Pancreas (tissue), 10 donors: ENCODE results near the gene EMC1. TPM values are rescaled to one million over a fixed set of nuclear protein-coding genes. Genes with fewer than 3 reads are reported as not detected.
"Not testable (repeated sequence)": the region's sequence is repeated elsewhere in the genome, so short reads cannot be mapped to it uniquely, and the experiment has no call there.

ENCODE experiments used
- ATAC-seq, 4 donors: fragments of 200-7000 bp; cut with Tn5 transposase; one replicate each; pipeline versions ENCODE4 v1.8.0 to v1.9.1; 2020; ENCODE audit warnings: mild to moderate bottlenecking in 4 of 4, moderate library complexity in 4 of 4
- DNase-seq, 6 donors: peaks; one replicate each; pipeline ENCODE4 v3.0.0-alpha.2; 2020
- FAIRE-seq: peaks from 2 replicates; lab custom pipeline; 2012; peaks lifted over from hg19 to GRCh38; lab: Jason Lieb, UNC
- H3K27ac ChIP-seq, 4 donors: fragments of 200-600 bp; sonication (generic); 1 replicate in 3 of 4; 2 replicates in 1 of 4; pipeline versions ENCODE4 v1.5.0 to v1.8.0; 2020
- H3K27me3 ChIP-seq, 4 donors: fragments of 200-600 bp; one replicate each; pipeline ENCODE4 v1.8.0; 2021
- H3K36me3 ChIP-seq, 3 donors: fragments of 200-600 bp; sonication (generic) in 1 of 3; one replicate each; pipeline versions ENCODE4 v1.5.0 to v1.8.0; 2020 to 2021
- H3K4me1 ChIP-seq, 3 donors: fragments of 200-600 bp; one replicate each; pipeline ENCODE4 v1.8.0; 2021
- H3K4me3 ChIP-seq, 4 donors: fragments of 200-600 bp; sonication (generic) in 2 of 4; one replicate each; pipeline versions ENCODE4 v1.5.0 to v1.8.0; 2020 to 2021
- H3K9me3 ChIP-seq, 4 donors: fragments of 200-600 bp; one replicate each; pipeline ENCODE4 v1.8.0; 2021
- WGBS, 2 donors: extraction: QIAGEN DNeasy Blood & Tissue Kit; methylation state at CpG; one replicate each; pipeline ENCODE4 v1.1.7; 2013; 5-methylcytosine and 5-hydroxymethylcytosine counted together
- intact Hi-C, 3 donors: fragments of 100-400 bp; cut with DNase I; formaldehyde crosslinking; loops; one replicate each; pipeline versions ENCODE4 v1.11.1 to v1.14.2; 2022
- polyA plus RNA-seq, 2 donors: library from polyadenylated mRNA; stranded (reverse); fragments of 200-250 nt; gene quantifications; one replicate each; pipeline ENCODE4 v1.2.3, GENCODE V29; 2013
- total RNA-seq, 6 donors: library from RNA; stranded (reverse); fragmentation: NEBNext Ultra II Directional in 4 of 6; extraction: Animal tissue kit (Norgen Biotek cat#: 25700) in 4 of 6; gene quantifications; one replicate each; pipeline versions ENCODE4 v1.2.1 to v1.2.4, GENCODE V29; 2021 to 2023
- TF ChIP-seq, protein P1 (sequence below), 4 donors: fragments of 200-600 bp; sonication (generic) in 3 of 4; IDR thresholded peaks; one replicate each; pipeline versions ENCODE4 v1.5.0 to v1.8.0; 2021; ENCODE audit warnings: antibody characterized with exemption in 4 of 4
- donor health status: healthy with polysubstance abuse.
- donor health status: DM: no; HTN: no; CAD: no; lungs with moderate emphysema.
- donor health status: DM: no; HTN: no; CAD: no.
- donor health status: control.
- donor health status: control.
- donor health status: Bipolar disorder and iron deficiency.
- donor health status: DM: yes; HTN: yes; CAD: no.
- donor health status: DM: no; HTN: no; CAD: no.
- donor health status: DM: no; HTN: no; CAD: no.
- donor health status: DM: yes; HTN: yes; CAD: no.

The EMC1 gene
- total and polyA plus RNA-seq, 8 donors = 9.2 to 21.0 (median 14.8) TPM

DNA sequence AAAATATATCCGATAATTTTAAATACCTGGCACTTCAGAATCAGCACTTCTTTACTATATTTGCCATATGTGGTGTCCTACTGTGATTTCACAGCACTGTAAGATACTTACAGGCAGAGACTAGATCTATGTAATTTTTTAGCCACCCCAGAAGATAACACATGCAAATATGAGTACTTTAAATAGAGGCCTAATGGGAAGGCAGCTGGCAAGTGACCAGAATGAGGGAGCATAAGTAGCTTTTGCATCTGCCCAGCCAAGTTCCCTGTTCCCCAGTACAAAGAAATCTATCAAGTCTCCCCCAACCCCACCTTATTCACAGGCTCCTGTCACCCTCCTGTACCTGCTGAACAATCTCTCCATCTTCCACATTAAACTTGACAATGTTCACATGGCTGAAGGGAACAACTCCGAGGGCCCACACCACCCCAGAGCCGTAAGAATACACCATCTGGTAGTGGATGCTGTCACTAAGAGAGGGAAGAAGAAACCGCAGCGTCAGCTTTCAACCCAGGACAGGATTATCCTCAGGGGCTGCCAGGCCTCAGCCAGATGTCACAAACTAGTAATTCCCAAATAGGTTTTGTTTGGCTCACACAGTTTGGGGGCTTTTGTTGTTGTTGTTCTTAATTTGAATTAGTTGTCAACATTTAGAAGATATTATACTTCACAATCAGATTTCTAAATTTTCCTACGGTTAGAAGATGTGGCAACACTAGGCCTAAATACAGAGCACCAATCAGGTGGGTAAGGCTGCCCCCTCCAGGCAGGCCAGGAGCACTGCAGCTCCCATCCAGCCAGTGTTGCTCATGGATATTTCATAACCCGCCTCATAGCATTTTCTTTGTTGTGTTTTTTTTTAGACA lies 10.4 kb downstream of the EMC1 start:
- Histone ChIP-seq H3K36me3 (peaks cover 0 to 75% (median 33%) of the 10 kb centered on the region in 3 donors), H3K4me1 (no peaks in the 10 kb centered on the region), H3K27ac (no peak overlapping the region), H3K4me3 (no peak overlapping the region), H3K27me3 (no peaks in the 10 kb centered on the region), H3K9me3 (no peaks in the 10 kb centered on the region)
- DNase-seq (peak; percentile 35 to 86 (median 72)), FAIRE-seq (peak; percentile 86), ATAC-seq (peak; percentile 92 to 99 (median 98))
- TF ChIP-seq, protein P1, sequence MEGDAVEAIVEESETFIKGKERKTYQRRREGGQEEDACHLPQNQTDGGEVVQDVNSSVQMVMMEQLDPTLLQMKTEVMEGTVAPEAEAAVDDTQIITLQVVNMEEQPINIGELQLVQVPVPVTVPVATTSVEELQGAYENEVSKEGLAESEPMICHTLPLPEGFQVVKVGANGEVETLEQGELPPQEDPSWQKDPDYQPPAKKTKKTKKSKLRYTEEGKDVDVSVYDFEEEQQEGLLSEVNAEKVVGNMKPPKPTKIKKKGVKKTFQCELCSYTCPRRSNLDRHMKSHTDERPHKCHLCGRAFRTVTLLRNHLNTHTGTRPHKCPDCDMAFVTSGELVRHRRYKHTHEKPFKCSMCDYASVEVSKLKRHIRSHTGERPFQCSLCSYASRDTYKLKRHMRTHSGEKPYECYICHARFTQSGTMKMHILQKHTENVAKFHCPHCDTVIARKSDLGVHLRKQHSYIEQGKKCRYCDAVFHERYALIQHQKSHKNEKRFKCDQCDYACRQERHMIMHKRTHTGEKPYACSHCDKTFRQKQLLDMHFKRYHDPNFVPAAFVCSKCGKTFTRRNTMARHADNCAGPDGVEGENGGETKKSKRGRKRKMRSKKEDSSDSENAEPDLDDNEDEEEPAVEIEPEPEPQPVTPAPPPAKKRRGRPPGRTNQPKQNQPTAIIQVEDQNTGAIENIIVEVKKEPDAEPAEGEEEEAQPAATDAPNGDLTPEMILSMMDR (IDR thresholded peaks at IDR 0.05) = peak; percentile 89 to 95 (median 93)
- 64 to 65% methylated on average over 7 of the region's 7 CpGs for WGBS, 2 donors
- intact Hi-C loops = no loop called here

DNA sequence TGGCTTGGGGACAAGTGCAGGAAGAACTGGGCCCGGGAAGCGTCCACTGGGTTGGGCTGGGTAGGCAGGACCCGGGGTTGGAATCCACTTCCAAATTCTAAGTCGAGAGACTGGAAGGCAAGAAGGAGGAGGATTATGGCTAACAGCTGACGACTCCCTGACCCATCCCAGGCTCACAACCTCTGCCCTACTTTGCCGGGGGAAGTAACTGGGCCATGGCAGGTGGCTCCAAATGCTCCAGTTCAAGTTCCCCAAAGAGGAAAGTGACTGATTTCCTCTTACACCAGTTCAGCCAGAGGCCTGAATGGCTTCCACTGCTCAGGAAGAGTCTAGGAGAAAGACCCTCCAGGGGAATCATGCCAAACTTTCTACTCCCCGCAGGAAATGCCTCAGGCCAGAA lies 11.4 kb downstream of the EMC1 start:
- intact Hi-C loops = no loop called here
- Histone ChIP-seq H3K27me3 (no peaks in the 10 kb centered on the region), H3K4me1 (no peaks in the 10 kb centered on the region), H3K9me3 (no peaks in the 10 kb centered on the region), H3K36me3 (peaks cover 0 to 75% (median 33%) of the 10 kb centered on the region in 3 donors), H3K4me3 (no peak overlapping the region), H3K27ac (no peak overlapping the region)
- DNase-seq (no peak), FAIRE-seq (no peak), ATAC-seq (no peak)
- TF ChIP-seq, protein P1 (IDR thresholded peaks at IDR 0.05) = no peak
- 90 to 92% methylated on average over 7 of the region's 7 CpGs for WGBS, 2 donors

DNA sequence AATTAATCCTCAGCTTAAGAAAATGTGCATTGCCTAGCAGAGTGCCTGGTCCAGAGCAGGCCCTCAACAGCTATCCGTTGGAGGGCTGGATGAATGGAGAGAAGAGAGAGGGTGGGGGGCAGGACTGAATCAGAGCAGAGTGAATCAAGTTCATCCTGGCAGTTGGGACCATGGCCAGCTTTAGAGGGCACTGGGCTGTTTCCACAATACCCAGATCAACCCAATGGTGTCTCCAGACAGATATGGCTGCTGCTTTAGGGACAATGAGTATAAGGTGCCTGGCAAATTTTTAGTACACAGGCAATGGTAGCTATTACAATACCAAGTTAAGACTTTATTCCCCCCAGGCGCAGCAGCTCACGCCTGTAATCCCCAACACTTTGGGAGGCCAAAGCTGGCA lies 17.1 kb downstream of the EMC1 start:
- H3K4me3 ChIP-seq = no peak overlapping the region
- TF ChIP-seq, protein P1 (IDR thresholded peaks at IDR 0.05) = no peak
- FAIRE-seq (no peak), DNase-seq (no peak), ATAC-seq (no peak)
- WGBS, 2 donors = 97 to 98% methylated on average over 3 of the region's 3 CpGs
- H3K9me3 ChIP-seq = no peaks in the 10 kb centered on the region
- intact Hi-C loops = no loop called here
- no peaks in the 10 kb centered on the region for H3K27me3 ChIP-seq
- peaks cover 0 to 60% (median 20%) of the 10 kb centered on the region in 3 donors for H3K36me3 ChIP-seq
- peaks cover 0 to 3% (median 0%) of the 10 kb centered on the region in 3 donors for H3K4me1 ChIP-seq
- no peak overlapping the region for H3K27ac ChIP-seq

DNA sequence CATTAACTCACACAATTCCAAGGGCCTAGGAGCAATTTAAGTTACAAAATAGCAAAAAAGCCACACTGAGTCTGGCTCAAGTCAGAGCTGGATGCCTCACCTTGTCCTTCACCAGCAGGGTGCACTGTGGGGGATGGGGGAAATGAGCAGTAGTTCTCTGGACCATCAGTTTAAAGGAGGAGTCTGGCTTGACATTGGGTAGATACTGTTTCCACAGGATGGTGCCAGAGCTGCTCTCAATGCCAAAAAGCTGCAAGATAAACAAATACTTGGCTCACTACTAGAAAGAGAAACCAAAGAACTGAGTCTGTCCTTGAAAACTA lies 18.8 kb downstream of the EMC1 start:
- DNase-seq = no peak
- H3K27me3 ChIP-seq = no peaks in the 10 kb centered on the region
- H3K27ac ChIP-seq = no peak overlapping the region
- FAIRE-seq = no peak
- no peak overlapping the region for H3K4me3 ChIP-seq
- peaks cover 0 to 3% (median 0%) of the 10 kb centered on the region in 3 donors for H3K4me1 ChIP-seq
- H3K9me3 ChIP-seq = no peaks in the 10 kb centered on the region
- intact Hi-C loops = no loop called here
- TF ChIP-seq, protein P1 (IDR thresholded peaks at IDR 0.05) = no peak
- H3K36me3 ChIP-seq = peaks cover 0 to 44% (median 6%) of the 10 kb centered on the region in 3 donors
- ATAC-seq = peak in 3 of 4 donors; percentile 36 to 55 (median 38)

DNA sequence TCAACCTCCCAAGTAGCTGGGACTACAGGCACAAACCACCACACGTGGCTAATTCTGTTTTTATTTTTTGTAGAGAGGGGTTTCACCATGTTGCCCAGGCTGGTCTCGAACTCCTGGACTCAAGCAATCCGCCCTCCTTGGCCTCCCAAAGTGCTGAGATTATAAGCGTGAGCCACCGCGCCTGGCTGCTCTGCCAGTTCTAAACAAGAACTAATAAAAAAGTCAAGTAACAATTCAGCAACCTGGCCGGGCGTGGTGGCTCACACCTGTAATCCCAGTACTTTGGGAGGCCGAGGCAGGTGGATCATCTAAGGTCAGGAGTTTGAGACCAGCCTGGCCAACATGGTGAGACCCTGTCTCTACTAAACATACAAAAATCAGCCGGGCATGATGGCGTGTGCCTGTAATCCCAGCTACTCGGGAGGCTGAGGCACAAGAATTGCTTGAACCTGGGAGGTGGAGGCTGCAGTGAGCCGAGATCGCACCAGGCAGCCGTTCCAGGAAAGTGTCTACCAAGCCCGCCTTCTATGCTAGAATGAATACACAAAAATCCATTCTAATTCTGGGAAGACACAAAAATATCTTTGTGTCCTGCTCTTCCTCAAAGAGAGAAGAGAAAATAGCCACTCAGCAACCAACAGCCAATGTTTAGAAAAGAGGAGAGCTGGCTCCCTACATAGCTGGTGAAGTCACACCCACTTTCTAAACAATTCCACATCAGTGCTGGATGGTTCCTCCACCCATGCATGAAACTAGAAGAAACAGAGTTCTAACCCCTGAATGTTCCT lies 19.4 kb downstream of the EMC1 start:
- FAIRE-seq, H3K4me1 ChIP-seq, ATAC-seq, H3K4me3 ChIP-seq, H3K27ac ChIP-seq, intact Hi-C loops, H3K27me3 ChIP-seq, H3K9me3 ChIP-seq, DNase-seq: not testable (repeated sequence)
- WGBS, 2 donors = 93 to 96% methylated on average over 16 of the region's 16 CpGs
- H3K36me3 ChIP-seq = peaks cover 0 to 44% (median 3%) of the 10 kb centered on the region in 3 donors
